Psoas muscle (tissue), 8 donors: ENCODE data around the gene TBCD. TPM values are rescaled to one million over a fixed set of nuclear protein-coding genes. Genes with fewer than 3 reads are reported as not detected.

ENCODE experiments used
- ATAC-seq, 4 donors: fragments of 200-7000 bp; cut with Tn5 transposase; one replicate each; pipeline ENCODE4 v1.9.1; 2020; ENCODE audit warnings: moderate library complexity in 3 of 4, mild to moderate bottlenecking in 2 of 4
- DNase-seq, 2 donors: peaks; one replicate each; pipeline ENCODE4 v3.0.0-alpha.2; 2020
- H3K27ac ChIP-seq: fragments of 200-600 bp; one replicate; pipeline ENCODE4 v1.8.0; 2022
- H3K27me3 ChIP-seq, 3 donors: fragments of 200-600 bp in 1 of 3; one replicate each; pipeline versions ENCODE4 v1.6.1 to v1.8.0; 2013 to 2022; ENCODE audit warnings: low read length in 2 of 3, mild to moderate bottlenecking in 2 of 3, moderate library complexity in 1 of 3; ENCODE audit not compliant: insufficient read depth in 3 of 3
- H3K36me3 ChIP-seq, 2 donors: fragments of 200-600 bp in 1 of 2; one replicate each; pipeline versions ENCODE4 v1.6.1 to v1.8.0; 2013 to 2022; ENCODE audit warnings: low read depth in 1 of 2, mild to moderate bottlenecking in 1 of 2, moderate library complexity in 1 of 2; ENCODE audit not compliant: insufficient read depth in 1 of 2
- H3K4me1 ChIP-seq: fragments of 200-600 bp; one replicate; pipeline ENCODE4 v1.8.0; 2022
- H3K4me3 ChIP-seq: fragments of 200-600 bp; one replicate; pipeline ENCODE4 v1.8.0; 2022; ENCODE audit warnings: mild to moderate bottlenecking
- H3K9me3 ChIP-seq: fragments of 200-600 bp; one replicate; pipeline ENCODE4 v1.8.0; 2022
- WGBS, 3 donors: extraction: QIAGEN DNeasy Blood & Tissue Kit; methylation state at CpG; one replicate each; pipeline versions ENCODE4 v1.1.6 to v1.1.7; 2013; 5-methylcytosine and 5-hydroxymethylcytosine counted together
- intact Hi-C, 2 donors: fragments of 100-400 bp; cut with DNase I; formaldehyde crosslinking; loops; one replicate each; pipeline versions ENCODE4 v1.11.0 to v1.14.2; 2022
- polyA plus RNA-seq, 3 donors: library from polyadenylated mRNA; stranded (reverse); fragments of 200-250 nt; gene quantifications; one replicate each; pipeline ENCODE4 v1.2.3, GENCODE V29; 2013
- total RNA-seq, 4 donors: library from RNA; stranded (reverse); fragmentation: NEBNext Ultra II Directional in 2 of 4; extraction: Animal tissue kit (Norgen Biotek cat#: 25700) in 2 of 4; gene quantifications; one replicate each; pipeline versions ENCODE4 v1.2.1 to v1.2.4, GENCODE V29; 2021 to 2023
- TF ChIP-seq, protein P1 (sequence below): fragments of 200-600 bp; IDR thresholded peaks from one replicate; pipeline ENCODE4 v1.8.0; 2022; ENCODE audit warnings: antibody characterized with exemption
- donor health status: healthy with polysubstance abuse.
- donor health status: DM: no; HTN: no; CAD: no; lungs with moderate emphysema.
- donor health status: Bipolar disorder and iron deficiency.
- donor health status: healthy.
- donor health status: DM: yes; HTN: yes; CAD: no.
- donor health status: DM: no; HTN: no; CAD: no.
- donor health status: DM: no; HTN: no; CAD: no.
- donor health status: DM: yes; HTN: yes; CAD: no.

Gene TBCD
- total and polyA plus RNA-seq, 7 donors = 28.2 to 65.0 (median 36.5) TPM

DNA sequence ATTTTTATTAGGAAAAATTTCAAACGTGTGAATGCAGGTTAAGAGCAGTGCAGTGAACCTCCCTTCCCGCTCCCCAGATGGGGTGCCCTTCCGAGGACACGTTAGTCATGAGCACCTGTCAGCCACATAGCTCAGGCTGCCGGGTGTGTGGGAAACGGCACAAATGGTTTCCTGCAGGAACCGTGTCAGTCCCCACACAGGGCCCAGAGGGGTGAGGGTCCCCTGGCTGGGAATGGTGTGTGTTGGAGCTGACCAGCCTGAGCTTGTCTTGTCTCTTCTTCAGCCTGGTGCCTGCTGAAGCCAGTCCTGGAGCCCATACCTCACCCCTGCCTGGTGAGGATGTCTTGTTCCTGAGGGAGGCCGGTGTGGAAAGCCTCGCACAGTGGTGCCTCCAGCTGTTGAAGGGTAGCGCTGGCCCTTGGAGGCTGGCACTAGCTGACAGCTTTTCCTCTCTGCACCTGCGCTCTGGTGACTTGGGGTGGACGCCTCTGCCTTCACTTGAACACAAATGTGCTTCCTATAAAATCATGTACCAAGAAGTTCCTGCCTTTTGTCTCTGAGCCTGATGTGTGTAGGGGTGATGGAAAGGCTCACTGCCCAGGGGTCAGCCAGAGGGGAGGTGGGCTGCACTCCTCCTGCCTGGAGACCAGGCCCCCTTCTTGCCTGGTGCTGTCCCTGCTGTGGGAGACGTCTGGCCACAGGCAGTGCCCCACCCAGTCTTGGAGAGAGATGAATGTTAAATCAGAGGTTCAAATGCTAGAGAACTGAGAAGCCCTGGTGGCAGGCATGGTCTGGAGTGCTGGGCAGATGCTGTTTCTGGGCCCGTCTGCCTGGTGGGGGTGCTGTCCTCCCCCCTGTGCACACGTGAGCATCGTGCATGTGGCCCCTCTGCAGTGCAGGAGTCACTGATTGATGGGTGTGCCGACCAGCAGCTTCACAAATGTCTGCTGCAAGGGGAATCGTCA, 190.6 kb downstream of the TBCD start:
- TF ChIP-seq, protein P1, sequence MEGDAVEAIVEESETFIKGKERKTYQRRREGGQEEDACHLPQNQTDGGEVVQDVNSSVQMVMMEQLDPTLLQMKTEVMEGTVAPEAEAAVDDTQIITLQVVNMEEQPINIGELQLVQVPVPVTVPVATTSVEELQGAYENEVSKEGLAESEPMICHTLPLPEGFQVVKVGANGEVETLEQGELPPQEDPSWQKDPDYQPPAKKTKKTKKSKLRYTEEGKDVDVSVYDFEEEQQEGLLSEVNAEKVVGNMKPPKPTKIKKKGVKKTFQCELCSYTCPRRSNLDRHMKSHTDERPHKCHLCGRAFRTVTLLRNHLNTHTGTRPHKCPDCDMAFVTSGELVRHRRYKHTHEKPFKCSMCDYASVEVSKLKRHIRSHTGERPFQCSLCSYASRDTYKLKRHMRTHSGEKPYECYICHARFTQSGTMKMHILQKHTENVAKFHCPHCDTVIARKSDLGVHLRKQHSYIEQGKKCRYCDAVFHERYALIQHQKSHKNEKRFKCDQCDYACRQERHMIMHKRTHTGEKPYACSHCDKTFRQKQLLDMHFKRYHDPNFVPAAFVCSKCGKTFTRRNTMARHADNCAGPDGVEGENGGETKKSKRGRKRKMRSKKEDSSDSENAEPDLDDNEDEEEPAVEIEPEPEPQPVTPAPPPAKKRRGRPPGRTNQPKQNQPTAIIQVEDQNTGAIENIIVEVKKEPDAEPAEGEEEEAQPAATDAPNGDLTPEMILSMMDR = no peak
- intact Hi-C loops = no loop called here
- 78 to 92% (median 87%) methylated on average over 18 of the region's 18 CpGs for WGBS, 3 donors
- H3K4me1 ChIP-seq = no peaks in the 10 kb centered on the region
- no peak overlapping the region for H3K4me3 ChIP-seq
- ATAC-seq = no peak
- no peak overlapping the region for H3K27ac ChIP-seq
- H3K27me3 ChIP-seq = no peaks in the 10 kb centered on the region
- DNase-seq = peak; percentile 3 to 27
- H3K9me3 ChIP-seq = peaks cover 18% of the 10 kb centered on the region
- peaks cover 0 to 59% of the 10 kb centered on the region in 2 donors for H3K36me3 ChIP-seq

DNA sequence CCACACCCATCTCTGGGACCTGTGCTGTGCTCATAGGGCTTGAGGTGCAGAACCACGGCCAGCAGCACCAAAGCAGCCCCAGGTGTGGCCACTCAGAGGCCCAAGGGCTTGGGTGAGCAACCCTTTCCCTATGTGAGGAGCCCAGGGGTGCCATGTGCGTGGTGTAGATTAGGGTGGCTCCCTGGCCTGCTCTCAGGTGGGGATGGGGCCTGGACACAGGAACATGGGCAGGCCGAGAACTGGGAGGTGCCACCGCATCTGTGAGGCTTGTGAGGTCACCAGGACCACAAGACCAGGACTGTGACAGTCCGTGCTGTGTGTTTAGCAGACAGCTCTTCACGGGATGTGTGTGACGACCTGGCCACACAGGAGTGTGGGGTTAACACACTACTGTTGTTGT, 191.5 kb downstream of the TBCD start:
- DNase-seq (peak in 1 of 2 donors; percentile 28), ATAC-seq (no peak)
- no peaks in the 10 kb centered on the region for H3K27me3 ChIP-seq
- peaks cover 18% of the 10 kb centered on the region for H3K9me3 ChIP-seq
- intact Hi-C loops = no loop called here
- no peak overlapping the region for H3K4me3 ChIP-seq
- H3K36me3 ChIP-seq = peaks cover 0 to 50% of the 10 kb centered on the region in 2 donors
- no peaks in the 10 kb centered on the region for H3K4me1 ChIP-seq
- no peak overlapping the region for H3K27ac ChIP-seq
- 96 to 98% (median 97%) methylated on average over 7 of the region's 7 CpGs for WGBS, 3 donors
- TF ChIP-seq, protein P1 = no peak

DNA sequence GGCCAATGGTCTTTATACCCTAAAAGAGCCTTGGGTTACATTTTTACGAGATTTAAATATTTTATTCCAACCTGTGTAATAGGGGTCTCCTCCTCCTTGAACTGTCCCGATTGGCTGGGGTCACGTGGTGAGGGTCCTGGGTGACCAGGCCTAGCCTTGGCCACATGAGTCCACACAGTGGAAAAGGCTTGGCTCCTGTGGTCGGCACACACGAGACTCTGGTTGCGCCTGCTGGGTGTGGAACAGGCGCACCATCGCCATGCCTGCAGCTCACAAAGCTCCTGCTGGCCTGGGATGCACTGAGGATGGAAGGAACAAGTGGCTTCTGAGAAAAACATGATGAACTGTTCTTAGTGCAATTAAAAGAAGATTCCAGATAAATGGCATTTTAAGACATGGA, 191.9 kb downstream of the TBCD start:
- Histone ChIP-seq H3K36me3 (peaks cover 0 to 47% of the 10 kb centered on the region in 2 donors), H3K4me3 (no peak overlapping the region), H3K4me1 (no peaks in the 10 kb centered on the region), H3K9me3 (peaks cover 18% of the 10 kb centered on the region), H3K27me3 (no peaks in the 10 kb centered on the region), H3K27ac (no peak overlapping the region)
- peak; percentile 4 to 6 for DNase-seq
- intact Hi-C loops = no loop called here
- TF ChIP-seq, protein P1 = no peak
- WGBS, 3 donors = 89 to 99% (median 92%) methylated on average over 8 of the region's 8 CpGs
- no peak for ATAC-seq

DNA sequence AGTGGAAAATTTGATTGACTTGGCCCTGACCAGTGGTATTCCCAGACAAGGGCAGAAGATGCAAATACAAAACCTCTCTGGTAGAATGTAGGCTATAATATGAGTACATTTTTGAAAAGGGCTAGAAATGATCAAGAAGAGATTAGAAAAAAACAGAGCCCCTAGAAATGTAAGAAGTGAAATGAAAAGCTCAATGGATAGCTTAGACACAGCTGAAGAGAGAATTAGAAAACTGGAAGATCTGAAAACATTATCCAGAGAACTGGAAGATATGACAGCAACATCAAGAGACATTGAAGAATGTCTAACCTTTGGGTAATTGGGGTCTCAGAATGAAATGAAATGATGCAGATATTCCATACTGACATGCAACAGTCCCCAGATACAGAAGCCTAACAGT, 193.1 kb downstream of the TBCD start:
- Histone ChIP-seq H3K36me3 (peaks cover 0 to 37% of the 10 kb centered on the region in 2 donors), H3K27me3 (no peaks in the 10 kb centered on the region), H3K4me1 (no peaks in the 10 kb centered on the region), H3K4me3 (no peak overlapping the region), H3K27ac (no peak overlapping the region), H3K9me3 (peaks cover 18% of the 10 kb centered on the region)
- intact Hi-C loops = no loop called here
- TF ChIP-seq, protein P1 = no peak
- no peak for ATAC-seq
- DNase-seq = no peak
